GM13976 (cell line): ENCODE measurements around the gene LRRC8D.

ENCODE experiments used
- DNase-seq: peaks from one replicate; pipeline ENCODE4 v3.0.0; 2012; ENCODE audit warnings: low spot score
- CTCF ChIP-seq: IDR thresholded peaks from 2 replicates; pipeline ENCODE4 v1.5.1; 2012; ENCODE audit warnings: borderline replicate concordance, mild to moderate bottlenecking; ENCODE audit not compliant: insufficient read depth; ENCODE audit errors: extremely low read depth, missing control alignments, control extremely low read depth
- in situ Hi-C: fragments of 300-500 bp; cut with MboI; formaldehyde crosslinking; loops from one replicate; pipeline ENCODE4 v1.12.0; 2022; ENCODE audit warnings: low sequenced_read_pairs, mixed read lengths, inconsistent platforms; ENCODE audit not compliant: unreplicated experiment

LRRC8D gene

GRCh38 chr1:89927478-89927877 is 106.6 kb downstream of the LRRC8D start:
- in situ Hi-C loops: no loop called here
- TF ChIP-seq CTCF: no peak
- DNase-seq: no peak

DNA sequence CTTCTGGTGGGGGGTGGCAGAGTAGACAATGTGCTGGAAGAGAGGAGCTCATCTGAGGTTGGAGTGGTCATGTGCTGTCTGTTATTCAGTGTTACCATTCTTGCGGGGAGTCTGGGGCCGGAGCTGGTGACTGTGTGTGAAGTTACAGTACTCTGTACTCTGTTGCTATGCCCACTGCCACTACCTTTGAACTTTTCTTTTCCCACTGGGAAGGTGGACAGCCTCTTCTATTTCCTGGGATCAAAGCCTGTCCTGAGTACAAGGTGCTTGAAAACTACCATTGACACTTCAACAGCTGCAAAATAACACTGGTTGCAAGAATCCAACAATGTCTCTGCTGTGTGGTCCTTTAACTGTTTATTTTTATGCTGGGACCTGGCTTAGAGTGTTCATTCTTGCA is 107.7 kb downstream of the LRRC8D start:
- DNase-seq: no peak
- in situ Hi-C loops: no loop called here
- no peak for TF ChIP-seq CTCF

GRCh38 chr1:89929467-89930063 is 108.7 kb downstream of the LRRC8D start:
- DNase-seq: no peak
- in situ Hi-C loops: no loop called here
- no peak for TF ChIP-seq CTCF

DNA sequence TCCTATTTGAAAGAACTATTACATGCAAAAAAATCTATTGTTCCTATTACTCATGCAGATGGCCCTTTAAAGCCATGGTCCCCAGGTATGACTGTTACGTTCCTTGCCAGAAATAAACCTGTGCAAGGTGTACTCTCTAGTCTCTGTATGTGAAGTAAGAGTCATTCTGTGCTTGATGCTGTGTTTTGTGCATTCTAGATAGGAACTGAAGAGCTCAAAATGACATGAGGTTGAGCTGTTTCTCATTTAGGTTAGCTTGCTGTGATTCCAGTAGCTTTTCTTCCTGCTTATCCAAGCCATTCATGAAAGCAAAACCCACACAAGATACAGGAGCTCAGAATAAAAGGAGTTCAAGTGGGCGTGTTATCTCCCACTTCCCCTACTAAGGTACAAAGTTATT is 109.7 kb downstream of the LRRC8D start:
- in situ Hi-C loops: no loop called here
- no peak for DNase-seq
- TF ChIP-seq CTCF: no peak

DNA sequence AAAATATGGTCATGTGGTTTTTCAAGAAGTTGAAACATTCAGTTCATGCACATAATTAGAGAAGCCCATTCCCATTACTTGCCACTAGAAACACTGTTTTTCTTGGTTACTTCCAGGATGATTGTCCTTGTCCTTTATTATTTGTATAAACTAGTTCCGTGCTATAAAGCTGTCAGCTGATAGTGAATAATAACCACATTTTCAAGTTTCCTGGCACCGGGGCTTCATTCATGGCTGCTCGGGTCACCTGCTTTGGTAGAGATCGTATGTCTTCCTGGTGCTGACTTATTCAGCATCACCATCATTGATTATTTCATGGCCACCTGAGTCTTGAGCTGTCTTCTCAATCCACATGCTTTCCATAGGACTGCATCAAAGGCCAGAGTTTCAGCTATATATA is 111.1 kb downstream of the LRRC8D start:
- TF ChIP-seq CTCF: no peak
- in situ Hi-C loops: no loop called here
- no peak for DNase-seq

GRCh38 chr1:89932598-89933364 is 111.9 kb downstream of the LRRC8D start:
- no peak for TF ChIP-seq CTCF

More at GRCh38 chr1:89932598-89933364, 111.9 kb downstream of the LRRC8D start:
- no peak for DNase-seq
- in situ Hi-C loops: no loop called here
